ENCODE data around the gene ACYP1.

GRCh38 chr14:75109877-75110276 lies 46.1 kb upstream of the ACYP1 start:
- TF ChIP-seq, protein P1, sequence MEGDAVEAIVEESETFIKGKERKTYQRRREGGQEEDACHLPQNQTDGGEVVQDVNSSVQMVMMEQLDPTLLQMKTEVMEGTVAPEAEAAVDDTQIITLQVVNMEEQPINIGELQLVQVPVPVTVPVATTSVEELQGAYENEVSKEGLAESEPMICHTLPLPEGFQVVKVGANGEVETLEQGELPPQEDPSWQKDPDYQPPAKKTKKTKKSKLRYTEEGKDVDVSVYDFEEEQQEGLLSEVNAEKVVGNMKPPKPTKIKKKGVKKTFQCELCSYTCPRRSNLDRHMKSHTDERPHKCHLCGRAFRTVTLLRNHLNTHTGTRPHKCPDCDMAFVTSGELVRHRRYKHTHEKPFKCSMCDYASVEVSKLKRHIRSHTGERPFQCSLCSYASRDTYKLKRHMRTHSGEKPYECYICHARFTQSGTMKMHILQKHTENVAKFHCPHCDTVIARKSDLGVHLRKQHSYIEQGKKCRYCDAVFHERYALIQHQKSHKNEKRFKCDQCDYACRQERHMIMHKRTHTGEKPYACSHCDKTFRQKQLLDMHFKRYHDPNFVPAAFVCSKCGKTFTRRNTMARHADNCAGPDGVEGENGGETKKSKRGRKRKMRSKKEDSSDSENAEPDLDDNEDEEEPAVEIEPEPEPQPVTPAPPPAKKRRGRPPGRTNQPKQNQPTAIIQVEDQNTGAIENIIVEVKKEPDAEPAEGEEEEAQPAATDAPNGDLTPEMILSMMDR (conservative IDR thresholded peaks at IDR 0.05; ENCODE audit: low read depth, low read length), result no peak
- no peak for TF ChIP-seq EZH2 (IDR thresholded peaks at IDR 0.05; ENCODE audit: borderline replicate concordance, low read depth, low read length, poor library complexity, severe bottlenecking)

Data from A673 (cell line).